Effector CD4-positive, alpha-beta T cell (primary cell): ENCODE data around the gene ITLN1.
A peak's percentile ranks its signal among the peaks of the same experiment; 100 is the strongest.

Source experiments
- DNase-seq: peaks from one replicate; pipeline ENCODE4 v3.0.0-alpha.2; 2020

Gene ITLN1

GRCh38 chr1:160853754-160854153 is 31.2 kb downstream of the ITLN1 start:
- no peak for DNase-seq

GRCh38 chr1:160853014-160853413 is 32.0 kb downstream of the ITLN1 start:
- no peak for DNase-seq

GRCh38 chr1:160850993-160851392 is 34.0 kb downstream of the ITLN1 start:
- DNase-seq, result no peak

GRCh38 chr1:160850541-160850940 is 34.4 kb downstream of the ITLN1 start:
- no peak for DNase-seq

- no peak for DNase-seq
Observed at GRCh38 chr1:160846281-160846680, 38.7 kb downstream of the ITLN1 start.

GRCh38 chr1:160844447-160845232 is 40.3 kb downstream of the ITLN1 start:
- DNase-seq, result no peak

- no peak for DNase-seq
Observed at GRCh38 chr1:160841079-160841478, 43.9 kb downstream of the ITLN1 start.

- no peak for DNase-seq
Observed at GRCh38 chr1:160839746-160840145, 45.2 kb downstream of the ITLN1 start.

GRCh38 chr1:160838888-160839287 is 46.1 kb downstream of the ITLN1 start:
- no peak for DNase-seq

- DNase-seq, result peak; percentile 68
Observed at GRCh38 chr1:160837558-160838205, 47.3 kb downstream of the ITLN1 start.

- no peak for DNase-seq
Observed at GRCh38 chr1:160836981-160837557, 47.9 kb downstream of the ITLN1 start.

GRCh38 chr1:160836561-160836960 is 48.4 kb downstream of the ITLN1 start:
- no peak for DNase-seq

GRCh38 chr1:160835751-160836150 is 49.2 kb downstream of the ITLN1 start:
- no peak for DNase-seq

- DNase-seq, result peak; percentile 43
Observed at GRCh38 chr1:160834945-160835565, 49.9 kb downstream of the ITLN1 start.

- peak; percentile 78 for DNase-seq
Observed at GRCh38 chr1:160830321-160831153, 54.4 kb downstream of the ITLN1 start.

- DNase-seq, result no peak
Observed at GRCh38 chr1:160829766-160830165, 55.2 kb downstream of the ITLN1 start.

- DNase-seq, result no peak
Observed at GRCh38 chr1:160827418-160827817, 57.6 kb downstream of the ITLN1 start.

GRCh38 chr1:160826546-160826945 is 58.4 kb downstream of the ITLN1 start:
- no peak for DNase-seq
